GM12801 (cell line): ENCODE results near the gene GTF2F2.

Source experiments
- TF ChIP-seq, protein P1 (sequence below): IDR thresholded peaks from one replicate; pipeline ENCODE4 v1.5.1; 2011; ENCODE audit warnings: control low read depth; ENCODE audit not compliant: insufficient read length; ENCODE audit errors: extremely low read depth

GTF2F2 gene

DNA sequence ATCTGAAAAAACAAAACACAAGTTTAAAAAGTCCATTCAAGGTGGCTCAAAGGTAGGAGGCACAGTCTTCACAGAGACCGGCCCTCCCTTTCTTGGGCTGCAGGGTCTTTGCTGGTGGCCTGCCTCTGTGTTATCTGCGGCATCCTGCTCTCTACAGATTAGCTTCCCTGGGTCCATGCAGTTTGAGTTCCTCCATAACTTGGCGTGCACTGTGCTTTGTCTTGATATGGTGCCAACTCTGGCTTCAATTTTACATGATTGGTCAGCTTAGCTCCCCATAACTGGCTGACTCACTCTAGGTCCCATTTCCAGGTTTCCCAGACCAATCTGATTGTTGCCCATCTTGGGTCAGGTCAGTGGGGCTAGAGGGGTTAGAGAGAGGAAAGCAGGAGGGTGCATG lies 178.9 kb downstream of the GTF2F2 start:
- TF ChIP-seq, protein P1, sequence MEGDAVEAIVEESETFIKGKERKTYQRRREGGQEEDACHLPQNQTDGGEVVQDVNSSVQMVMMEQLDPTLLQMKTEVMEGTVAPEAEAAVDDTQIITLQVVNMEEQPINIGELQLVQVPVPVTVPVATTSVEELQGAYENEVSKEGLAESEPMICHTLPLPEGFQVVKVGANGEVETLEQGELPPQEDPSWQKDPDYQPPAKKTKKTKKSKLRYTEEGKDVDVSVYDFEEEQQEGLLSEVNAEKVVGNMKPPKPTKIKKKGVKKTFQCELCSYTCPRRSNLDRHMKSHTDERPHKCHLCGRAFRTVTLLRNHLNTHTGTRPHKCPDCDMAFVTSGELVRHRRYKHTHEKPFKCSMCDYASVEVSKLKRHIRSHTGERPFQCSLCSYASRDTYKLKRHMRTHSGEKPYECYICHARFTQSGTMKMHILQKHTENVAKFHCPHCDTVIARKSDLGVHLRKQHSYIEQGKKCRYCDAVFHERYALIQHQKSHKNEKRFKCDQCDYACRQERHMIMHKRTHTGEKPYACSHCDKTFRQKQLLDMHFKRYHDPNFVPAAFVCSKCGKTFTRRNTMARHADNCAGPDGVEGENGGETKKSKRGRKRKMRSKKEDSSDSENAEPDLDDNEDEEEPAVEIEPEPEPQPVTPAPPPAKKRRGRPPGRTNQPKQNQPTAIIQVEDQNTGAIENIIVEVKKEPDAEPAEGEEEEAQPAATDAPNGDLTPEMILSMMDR = no peak

DNA sequence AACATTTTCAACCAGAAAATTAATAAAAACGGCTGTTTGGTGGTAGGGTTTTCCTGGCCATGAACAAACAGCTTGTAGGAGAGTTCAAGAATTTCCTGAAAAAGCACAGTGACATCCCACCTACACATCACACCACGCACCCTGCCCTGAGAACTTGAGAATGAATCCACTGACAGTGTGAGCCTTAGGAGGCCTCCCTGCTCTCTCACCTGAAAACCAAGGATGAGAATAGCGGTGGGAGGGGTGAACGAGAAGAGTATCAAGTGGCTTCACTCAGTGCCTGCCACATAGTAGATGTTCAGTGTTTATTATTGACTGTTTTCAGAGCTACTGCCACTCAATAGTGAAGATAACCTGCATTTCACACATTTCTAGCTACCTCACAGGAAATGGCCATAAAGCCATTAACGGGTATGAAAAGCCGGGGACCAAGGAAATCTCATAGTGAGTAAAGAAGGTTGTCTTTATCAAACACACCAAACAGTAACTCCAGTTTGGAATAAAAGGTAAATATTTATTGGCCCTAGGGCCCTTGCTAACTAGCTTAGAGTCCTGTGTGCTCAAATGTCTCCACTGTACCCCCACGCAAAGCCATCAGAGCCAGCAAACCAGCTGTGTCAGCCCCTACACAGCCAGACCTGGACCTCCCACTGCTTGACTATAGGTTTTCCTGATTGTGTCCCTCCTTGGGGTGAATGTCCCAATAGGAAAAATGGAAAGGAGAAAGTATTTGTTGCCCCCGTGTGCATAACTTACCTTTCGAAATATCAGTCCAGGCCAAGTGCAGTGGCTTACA lies 180.1 kb downstream of the GTF2F2 start:
- TF ChIP-seq, protein P1 = no peak

DNA sequence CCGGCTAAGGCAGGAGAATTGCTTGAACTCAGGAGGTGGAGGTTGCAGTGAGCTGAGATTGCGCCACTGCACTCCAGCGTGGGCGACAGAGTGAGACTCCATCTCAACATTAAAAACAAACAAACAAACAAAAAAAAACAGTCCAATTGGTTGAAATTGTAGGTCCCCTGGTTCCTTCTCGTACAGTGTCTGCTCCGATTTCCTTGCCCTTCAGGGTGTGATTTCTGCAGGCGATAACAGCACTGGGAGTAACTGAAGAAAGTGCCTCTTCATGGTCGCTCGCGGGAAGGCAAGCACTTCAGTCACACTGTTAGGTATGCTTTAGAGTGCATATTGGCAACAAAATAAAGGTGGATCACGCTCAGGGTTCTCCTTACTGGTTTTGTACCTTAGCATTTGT lies 181.0 kb downstream of the GTF2F2 start:
- TF ChIP-seq, protein P1 = no peak

DNA sequence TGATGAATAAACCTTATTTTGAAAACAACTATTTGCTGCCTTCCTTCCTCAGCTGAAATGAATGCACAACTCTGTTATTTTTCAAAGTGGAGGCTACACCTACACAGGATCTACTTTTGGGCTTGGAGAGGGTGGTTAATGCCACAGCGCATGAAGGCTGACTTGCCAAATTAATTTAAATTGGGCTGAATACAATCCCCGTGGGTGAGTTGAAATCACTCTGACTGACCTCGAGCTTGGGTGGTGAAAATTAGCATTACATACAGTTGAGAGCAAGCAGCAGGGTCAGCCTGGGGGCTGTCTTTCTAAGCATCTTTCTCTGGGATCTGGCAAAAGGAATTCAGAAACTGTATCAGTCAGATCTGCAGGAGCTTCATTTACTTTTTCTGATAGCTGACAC lies 182.2 kb downstream of the GTF2F2 start:
- TF ChIP-seq, protein P1 = no peak

DNA sequence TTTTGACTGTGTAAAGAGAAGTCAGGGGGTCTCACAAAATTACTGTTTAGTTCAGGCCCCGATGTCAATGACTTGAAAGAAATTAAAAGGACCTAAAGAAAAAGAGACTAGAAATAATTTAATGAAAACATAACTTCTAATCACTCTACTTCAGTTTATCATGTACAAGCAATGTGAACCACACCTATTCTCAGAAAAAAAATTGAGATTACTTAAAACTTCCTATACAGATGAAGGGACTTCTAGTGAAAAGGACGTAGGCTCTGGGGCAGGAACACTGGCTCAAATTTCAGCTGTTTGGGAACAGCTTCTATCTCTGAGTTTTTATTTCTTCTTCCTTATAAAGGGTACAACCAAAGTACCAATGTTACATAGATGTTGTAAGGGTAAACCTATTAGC lies 182.7 kb downstream of the GTF2F2 start:
- TF ChIP-seq, protein P1 = no peak

DNA sequence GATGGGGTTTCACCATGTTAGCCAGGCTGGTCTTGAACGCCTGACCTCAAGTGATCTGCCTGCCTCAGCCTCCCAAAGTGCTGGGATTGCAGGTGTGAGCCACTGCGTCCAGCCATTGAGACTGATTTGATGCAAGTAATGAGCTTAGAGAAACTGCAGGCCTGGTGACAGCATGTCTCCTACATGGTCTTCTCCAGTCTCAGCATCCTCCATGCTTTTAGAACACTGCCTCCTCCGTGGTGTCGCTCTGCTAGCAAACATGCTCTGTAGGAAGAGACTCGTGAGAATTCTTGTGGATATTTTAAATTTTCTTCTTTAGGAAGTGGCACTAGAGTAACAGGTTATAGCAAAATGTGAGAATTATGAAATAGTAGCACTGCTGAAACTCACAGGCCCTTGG lies 183.6 kb downstream of the GTF2F2 start:
- TF ChIP-seq, protein P1 = no peak

DNA sequence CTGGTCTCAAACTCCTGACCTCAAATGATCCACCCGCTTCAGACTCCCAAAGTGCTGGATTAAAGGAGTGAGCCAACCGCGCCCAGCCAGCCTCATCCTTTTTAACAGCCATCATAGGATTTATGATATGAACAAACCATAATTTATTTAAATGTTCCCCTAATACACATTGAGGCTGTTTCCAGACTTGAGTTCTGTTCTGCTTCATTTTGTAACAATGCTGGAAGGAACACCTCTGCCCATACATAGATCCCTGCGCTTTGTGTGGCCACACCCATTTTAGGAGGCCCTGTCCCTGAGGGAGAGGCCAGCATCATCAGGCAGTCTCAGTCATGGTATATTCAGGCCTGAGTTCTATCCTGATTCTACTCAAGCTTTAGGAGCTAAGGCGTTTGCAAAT lies 184.8 kb downstream of the GTF2F2 start:
- TF ChIP-seq, protein P1 = no peak

DNA sequence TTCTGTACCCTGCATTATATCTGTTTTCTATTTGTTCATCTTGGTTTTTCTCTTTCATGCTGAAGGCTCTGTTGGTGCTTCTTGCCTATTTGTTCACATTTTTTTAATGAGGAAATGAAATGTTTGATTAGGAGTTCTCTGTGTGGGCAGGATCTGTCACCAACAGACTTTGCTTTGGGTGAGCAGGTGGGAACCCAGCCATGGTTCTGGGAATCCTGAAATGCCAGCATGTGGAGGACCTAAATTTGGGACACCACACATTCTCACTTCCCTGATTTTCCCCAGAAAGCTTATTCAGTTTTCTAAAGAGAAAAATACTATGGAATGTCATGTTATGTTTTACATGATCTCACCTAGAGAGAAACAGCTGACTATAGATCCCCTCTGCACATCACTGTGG lies 186.7 kb downstream of the GTF2F2 start:
- TF ChIP-seq, protein P1 = no peak
